ENCODE measurements around the gene RNF212. TPM values are rescaled to one million over a fixed set of nuclear protein-coding genes. Genes with fewer than 3 reads are reported as not detected.
A peak's percentile ranks its signal among the peaks of the same experiment; 100 is the strongest.

The RNF212 gene
- total and polyA plus RNA-seq, 4 donors: 0.74 to 8.9 (median 1.3) TPM; not detected in 1

- DNase-seq: no peak
- 88 to 95% methylated on average over 9 of the region's 9 CpGs for WGBS, 2 donors
- Histone ChIP-seq H3K4me3 (ENCODE audit: low read length in 2 of 2) (no peak overlapping the region), H3K27ac (ENCODE audit: low read depth in 1 of 2, low read length in 2 of 2) (no peak overlapping the region), H3K4me1 (ENCODE audit: control insufficient read depth in 1 of 2, insufficient read depth in 2 of 2, low read length in 2 of 2) (no peaks in the 10 kb centered on the region), H3K36me3 (ENCODE audit: control insufficient read depth in 1 of 2, insufficient read depth in 2 of 2, low read length in 1 of 2) (no peaks in the 10 kb centered on the region), H3K27me3 (ENCODE audit: control insufficient read depth in 1 of 2, insufficient read depth in 2 of 2, low read length in 1 of 2) (no peaks in the 10 kb centered on the region), H3K9me3 (ENCODE audit: control insufficient read depth, low read length) (no peaks in the 10 kb centered on the region)
- no peak for ATAC-seq (ENCODE audit: low FRiP score)
- intact Hi-C loops (cut with DNase I): loop anchor here in 1 of 2 donors (5.0 kb wide), 1 partner anchor 73 kb away; no protein-coding TSS in a partner anchor
Measured at GRCh38 chr4:1080432-1080831, 32.9 kb downstream of the RNF212 start.

DNA sequence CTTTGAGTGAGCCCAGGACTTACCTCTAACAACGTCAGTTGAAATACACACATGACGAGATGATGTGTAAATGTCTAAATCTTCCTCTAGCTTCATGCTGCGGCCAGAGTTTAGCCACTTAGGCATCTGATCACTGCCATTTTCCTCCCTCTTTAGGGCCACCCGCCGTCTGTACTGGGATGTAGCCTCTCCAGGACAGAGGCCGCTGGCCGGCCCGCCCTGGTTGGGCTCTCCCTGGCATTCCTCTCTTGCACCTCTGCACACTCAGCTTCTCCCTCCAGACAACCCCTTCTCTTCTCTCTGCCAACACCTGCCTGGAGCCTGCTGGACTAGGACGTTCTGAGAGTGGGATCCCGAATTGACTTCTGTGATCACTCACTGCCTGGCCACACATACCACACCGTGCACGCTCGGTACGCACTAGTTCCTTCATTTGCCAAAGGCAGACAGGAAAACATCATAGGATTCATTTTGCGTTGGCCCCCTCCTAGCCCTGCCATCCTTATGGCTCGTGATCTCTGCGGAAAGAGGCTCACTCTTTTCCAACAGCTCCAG lies 33.6 kb downstream of the RNF212 start:
- intact Hi-C loops (cut with DNase I): loop anchor here in 1 of 2 donors (5.0 kb wide), 1 partner anchor 72 kb away; no protein-coding TSS in a partner anchor

GRCh38 chr4:1078490-1078889 lies 34.9 kb downstream of the RNF212 start:
- 91 to 95% methylated on average over 5 of the region's 5 CpGs for WGBS, 2 donors
- Histone ChIP-seq H3K4me3 (ENCODE audit: low read length in 2 of 2) (no peak overlapping the region), H3K36me3 (ENCODE audit: control insufficient read depth in 1 of 2, insufficient read depth in 2 of 2, low read length in 1 of 2) (no peaks in the 10 kb centered on the region), H3K4me1 (ENCODE audit: control insufficient read depth in 1 of 2, insufficient read depth in 2 of 2, low read length in 2 of 2) (no peaks in the 10 kb centered on the region), H3K27ac (ENCODE audit: low read depth in 1 of 2, low read length in 2 of 2) (no peak overlapping the region), H3K27me3 (ENCODE audit: control insufficient read depth in 1 of 2, insufficient read depth in 2 of 2, low read length in 1 of 2) (no peaks in the 10 kb centered on the region), H3K9me3 (ENCODE audit: control insufficient read depth, low read length) (no peaks in the 10 kb centered on the region)
- ATAC-seq (ENCODE audit: low FRiP score) (no peak), DNase-seq (no peak)
- intact Hi-C loops (cut with DNase I): no loop called here

More for the DNA sequence above, 33.6 kb downstream of the RNF212 start:
- DNase-seq: no peak
- H3K9me3 ChIP-seq (ENCODE audit: control insufficient read depth, low read length): no peaks in the 10 kb centered on the region
- 86 to 87% methylated on average over 17 of the region's 17 CpGs for WGBS, 2 donors
- H3K36me3 ChIP-seq (ENCODE audit: control insufficient read depth in 1 of 2, insufficient read depth in 2 of 2, low read length in 1 of 2): no peaks in the 10 kb centered on the region
- H3K4me3 ChIP-seq (ENCODE audit: low read length in 2 of 2): no peak overlapping the region
- no peak overlapping the region for H3K27ac ChIP-seq (ENCODE audit: low read depth in 1 of 2, low read length in 2 of 2)
- H3K4me1 ChIP-seq (ENCODE audit: control insufficient read depth in 1 of 2, insufficient read depth in 2 of 2, low read length in 2 of 2): no peaks in the 10 kb centered on the region
- ATAC-seq (ENCODE audit: low FRiP score): no peak
- H3K27me3 ChIP-seq (ENCODE audit: control insufficient read depth in 1 of 2, insufficient read depth in 2 of 2, low read length in 1 of 2): no peaks in the 10 kb centered on the region

- no peaks in the 10 kb centered on the region for H3K9me3 ChIP-seq (ENCODE audit: control insufficient read depth, low read length)
- no peaks in the 10 kb centered on the region for H3K4me1 ChIP-seq (ENCODE audit: control insufficient read depth in 1 of 2, insufficient read depth in 2 of 2, low read length in 2 of 2)
- ATAC-seq (ENCODE audit: low FRiP score) (no peak), DNase-seq (no peak)
- H3K4me3 ChIP-seq (ENCODE audit: low read length in 2 of 2): no peak overlapping the region
- no peak overlapping the region for H3K27ac ChIP-seq (ENCODE audit: low read depth in 1 of 2, low read length in 2 of 2)
- 91% methylated on average over 27 of the region's 27 CpGs for WGBS, 2 donors
- H3K36me3 ChIP-seq (ENCODE audit: control insufficient read depth in 1 of 2, insufficient read depth in 2 of 2, low read length in 1 of 2): no peaks in the 10 kb centered on the region
- no peaks in the 10 kb centered on the region for H3K27me3 ChIP-seq (ENCODE audit: control insufficient read depth in 1 of 2, insufficient read depth in 2 of 2, low read length in 1 of 2)
- intact Hi-C loops (cut with DNase I): no loop called here
Measured at GRCh38 chr4:1077711-1078477, 35.5 kb downstream of the RNF212 start.

GRCh38 chr4:1075809-1076699 lies 37.3 kb downstream of the RNF212 start:
- Histone ChIP-seq H3K27ac (ENCODE audit: low read depth in 1 of 2, low read length in 2 of 2) (no peak overlapping the region), H3K9me3 (ENCODE audit: control insufficient read depth, low read length) (no peaks in the 10 kb centered on the region), H3K36me3 (ENCODE audit: control insufficient read depth in 1 of 2, insufficient read depth in 2 of 2, low read length in 1 of 2) (no peaks in the 10 kb centered on the region), H3K4me3 (ENCODE audit: low read length in 2 of 2) (no peak overlapping the region), H3K4me1 (ENCODE audit: control insufficient read depth in 1 of 2, insufficient read depth in 2 of 2, low read length in 2 of 2) (no peaks in the 10 kb centered on the region), H3K27me3 (ENCODE audit: control insufficient read depth in 1 of 2, insufficient read depth in 2 of 2, low read length in 1 of 2) (no peaks in the 10 kb centered on the region)
- DNase-seq (no peak), ATAC-seq (ENCODE audit: low FRiP score) (no peak)
- intact Hi-C loops (cut with DNase I): no loop called here
- WGBS, 2 donors: 78 to 79% methylated on average over 11 of the region's 11 CpGs

- intact Hi-C loops (cut with DNase I): no loop called here
- Histone ChIP-seq H3K9me3 (ENCODE audit: control insufficient read depth, low read length) (no peaks in the 10 kb centered on the region), H3K36me3 (ENCODE audit: control insufficient read depth in 1 of 2, insufficient read depth in 2 of 2, low read length in 1 of 2) (no peaks in the 10 kb centered on the region), H3K4me1 (ENCODE audit: control insufficient read depth in 1 of 2, insufficient read depth in 2 of 2, low read length in 2 of 2) (no peaks in the 10 kb centered on the region), H3K27me3 (ENCODE audit: control insufficient read depth in 1 of 2, insufficient read depth in 2 of 2, low read length in 1 of 2) (no peaks in the 10 kb centered on the region), H3K4me3 (ENCODE audit: low read length in 2 of 2) (no peak overlapping the region), H3K27ac (ENCODE audit: low read depth in 1 of 2, low read length in 2 of 2) (no peak overlapping the region)
- DNase-seq (no peak), ATAC-seq (ENCODE audit: low FRiP score) (no peak)
- WGBS, 2 donors: 86 to 92% methylated on average over 7 of the region's 7 CpGs
Measured at GRCh38 chr4:1075225-1075624, 38.1 kb downstream of the RNF212 start.

DNA sequence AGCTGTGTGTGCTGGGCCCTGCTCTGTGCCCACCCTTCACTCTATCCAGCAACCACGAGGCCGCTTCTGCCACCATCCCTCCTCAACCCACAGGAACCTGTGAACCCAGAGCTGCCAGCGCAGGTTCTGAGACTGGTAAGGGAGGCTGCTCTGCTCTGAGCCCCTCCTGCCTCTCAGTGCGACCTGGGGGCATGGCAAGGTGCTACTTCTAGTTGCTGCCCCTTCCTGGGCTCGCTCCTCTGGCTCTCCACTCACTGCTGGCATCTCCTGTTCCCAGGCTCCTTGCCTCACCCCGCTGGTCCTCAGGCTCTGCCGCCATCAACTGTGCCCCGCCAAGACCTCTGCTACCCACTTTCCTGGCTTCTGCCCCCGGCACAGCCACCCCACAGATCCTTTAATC lies 39.3 kb downstream of the RNF212 start:
- no peaks in the 10 kb centered on the region for H3K36me3 ChIP-seq (ENCODE audit: control insufficient read depth in 1 of 2, insufficient read depth in 2 of 2, low read length in 1 of 2)
- intact Hi-C loops (cut with DNase I): loop anchor here in 1 of 2 donors (5.0 kb wide), 1 partner anchor 67 kb away; no protein-coding TSS in a partner anchor
- ATAC-seq (ENCODE audit: low FRiP score): peak; percentile 29
- H3K9me3 ChIP-seq (ENCODE audit: control insufficient read depth, low read length): no peaks in the 10 kb centered on the region
- 87% methylated on average over 9 of the region's 9 CpGs for WGBS, 2 donors
- DNase-seq: no peak
- H3K4me3 ChIP-seq (ENCODE audit: low read length in 2 of 2): no peak overlapping the region
- H3K27me3 ChIP-seq (ENCODE audit: control insufficient read depth in 1 of 2, insufficient read depth in 2 of 2, low read length in 1 of 2): no peaks in the 10 kb centered on the region
- no peak overlapping the region for H3K27ac ChIP-seq (ENCODE audit: low read depth in 1 of 2, low read length in 2 of 2)
- H3K4me1 ChIP-seq (ENCODE audit: control insufficient read depth in 1 of 2, insufficient read depth in 2 of 2, low read length in 2 of 2): no peaks in the 10 kb centered on the region

GRCh38 chr4:1072830-1073446 lies 40.4 kb downstream of the RNF212 start:
- Histone ChIP-seq H3K4me1 (ENCODE audit: control insufficient read depth in 1 of 2, insufficient read depth in 2 of 2, low read length in 2 of 2) (no peaks in the 10 kb centered on the region), H3K9me3 (ENCODE audit: control insufficient read depth, low read length) (no peaks in the 10 kb centered on the region), H3K27me3 (ENCODE audit: control insufficient read depth in 1 of 2, insufficient read depth in 2 of 2, low read length in 1 of 2) (no peaks in the 10 kb centered on the region), H3K27ac (ENCODE audit: low read depth in 1 of 2, low read length in 2 of 2) (no peak overlapping the region), H3K4me3 (ENCODE audit: low read length in 2 of 2) (no peak overlapping the region), H3K36me3 (ENCODE audit: control insufficient read depth in 1 of 2, insufficient read depth in 2 of 2, low read length in 1 of 2) (no peaks in the 10 kb centered on the region)
- intact Hi-C loops (cut with DNase I): loop anchor here in 1 of 2 donors (5.0 kb wide), 1 partner anchor 66 kb away; no protein-coding TSS in a partner anchor
- peak; percentile 63 for ATAC-seq (ENCODE audit: low FRiP score)
- 24 to 28% methylated on average over 11 of the region's 11 CpGs for WGBS, 2 donors
- peak; percentile 60 to 69 for DNase-seq

Measured in aorta (tissue), 5 donors.